NCI-H1694 treated with DMSO at 0.1 percent for 48 hours (cell line): Measurements from ENCODE around the gene GPR155.
"Not testable (repeated sequence)": the region's sequence is repeated elsewhere in the genome, so short reads cannot be mapped to it uniquely, and the experiment has no call there.

Source experiments
- DNase-seq: peaks from one replicate; lab custom pipeline; 2025; lab: John Stamatoyannopoulos, UW

Gene GPR155

DNA sequence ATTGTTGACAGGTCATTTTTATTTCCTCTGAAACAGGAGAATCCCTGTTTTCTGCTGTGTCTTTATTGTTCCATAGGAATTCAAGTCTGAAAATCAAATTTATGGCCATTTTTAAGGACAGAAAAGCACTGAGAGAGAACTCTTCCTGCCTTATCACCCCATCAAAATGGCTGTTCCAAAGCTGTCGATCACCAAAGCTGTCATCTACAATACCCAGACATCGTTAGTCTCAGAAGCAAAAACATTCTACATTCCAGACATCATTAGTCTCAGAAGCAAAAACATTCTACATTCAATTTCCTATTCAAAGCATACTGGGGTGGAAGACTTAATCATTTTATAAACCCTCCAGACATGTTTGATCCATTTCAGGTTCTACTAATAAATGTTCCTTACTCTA lies 46.9 kb downstream of the GPR155 start:
- DNase-seq = no peak

DNA sequence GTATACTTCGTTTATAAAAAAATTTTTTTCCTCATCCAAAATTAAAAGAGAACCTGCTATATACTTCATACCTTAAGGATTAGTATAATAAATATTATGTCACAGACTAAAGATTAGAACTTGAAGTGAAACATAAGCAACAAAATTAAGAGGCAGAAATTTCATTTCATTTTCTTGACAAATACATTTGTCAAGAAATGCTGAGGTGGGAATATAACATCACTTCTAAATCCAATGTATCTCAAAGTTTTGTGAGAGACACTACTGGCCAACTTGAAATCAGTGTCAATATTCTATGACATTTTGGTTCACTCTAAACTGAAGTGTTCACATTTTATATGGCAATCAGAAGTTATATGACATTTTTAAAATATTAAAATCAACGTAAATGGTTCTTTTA lies 47.5 kb downstream of the GPR155 start:
- DNase-seq = no peak

DNA sequence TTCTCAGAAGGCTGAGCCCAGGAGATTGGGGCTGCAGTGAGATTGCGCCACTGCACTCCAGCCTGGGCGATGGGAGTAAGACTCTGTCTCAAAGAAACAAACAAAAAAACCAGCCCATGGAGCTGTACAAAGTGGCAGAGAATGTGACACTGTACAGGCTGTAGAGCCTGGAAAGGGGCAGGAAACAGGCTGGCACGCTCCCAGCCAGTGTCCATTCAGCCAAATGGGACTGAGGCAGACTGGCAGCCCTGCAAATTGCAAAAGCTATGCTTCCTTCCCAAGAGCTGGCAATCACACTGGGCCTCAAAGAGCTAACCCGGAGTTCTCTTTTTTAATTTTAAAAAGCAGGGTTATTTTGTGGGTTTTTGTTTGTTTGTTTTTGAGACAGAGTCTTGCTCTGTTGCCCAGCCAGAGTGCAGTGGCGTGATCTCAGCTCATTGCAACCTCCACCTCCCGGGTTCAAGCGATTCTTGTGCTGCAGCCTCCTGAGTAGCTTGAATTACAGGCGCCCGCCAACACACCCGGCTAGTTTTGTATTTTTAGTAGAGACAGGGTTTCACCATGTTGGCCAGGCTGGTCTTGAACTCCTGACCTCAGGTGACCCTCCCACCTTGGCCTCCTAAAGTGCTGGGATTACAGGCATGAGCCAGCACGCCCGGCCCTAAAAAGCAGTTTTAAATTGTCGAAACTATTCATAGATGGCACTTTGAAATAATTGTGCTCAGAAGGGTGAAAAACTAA lies 48.5 kb downstream of the GPR155 start:
- DNase-seq = no peak

DNA sequence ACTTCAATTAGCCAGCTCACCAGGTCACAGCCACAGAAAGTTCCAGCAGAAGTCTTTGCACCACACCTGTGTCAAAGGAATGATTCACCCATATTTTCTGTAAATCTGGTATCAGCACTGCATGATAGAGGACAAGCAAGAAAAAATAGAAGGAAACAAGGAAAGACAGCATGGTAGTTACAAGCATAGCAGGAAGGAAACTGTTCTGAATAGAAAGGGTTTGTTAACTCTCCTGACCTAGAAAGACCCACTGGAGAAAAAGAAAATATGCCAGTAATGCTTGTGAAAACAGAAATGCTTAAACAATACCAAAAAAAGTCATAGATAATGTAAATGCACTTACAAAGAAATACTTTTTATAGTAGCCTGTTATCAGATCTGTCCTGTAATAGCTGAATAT lies 50.5 kb downstream of the GPR155 start:
- DNase-seq = no peak

DNA sequence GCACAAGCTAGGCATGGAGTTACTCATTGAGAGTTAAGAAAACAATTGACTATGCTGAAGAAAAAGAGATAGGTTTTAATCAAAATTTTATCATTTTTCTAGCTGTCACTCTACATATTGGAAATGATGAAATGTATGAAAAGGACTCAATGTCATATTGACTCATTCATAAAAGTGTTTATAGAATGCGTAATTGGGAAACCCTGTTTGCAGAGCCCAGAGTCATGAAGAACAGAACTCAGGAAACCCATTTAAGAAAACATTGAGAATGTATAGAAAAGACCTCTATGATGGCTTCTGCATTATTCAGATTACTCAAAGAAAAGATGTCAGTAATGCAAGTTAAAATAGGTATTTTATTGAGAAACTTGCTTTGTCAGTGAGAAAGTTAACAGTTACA lies 54.9 kb downstream of the GPR155 start:
- no peak for DNase-seq

DNA sequence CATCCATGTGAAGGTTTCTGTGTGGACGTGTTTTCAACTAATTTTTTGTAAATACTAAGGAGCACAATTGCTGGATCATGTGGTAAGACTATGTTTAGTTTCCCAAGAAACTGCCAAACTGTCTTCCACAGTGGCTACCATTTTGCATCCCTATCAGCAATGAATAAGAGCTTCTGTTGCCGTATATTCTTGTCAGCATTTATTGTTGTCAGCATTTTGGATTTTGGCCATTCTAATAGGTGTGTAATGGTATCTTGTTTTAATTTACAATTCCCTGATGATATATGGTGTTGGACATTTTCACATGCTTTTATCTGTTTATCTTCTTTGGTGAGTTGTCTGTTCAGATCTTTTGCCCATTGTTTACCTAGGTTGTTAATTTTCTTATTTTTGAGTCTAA lies 56.8 kb downstream of the GPR155 start:
- no peak for DNase-seq

DNA sequence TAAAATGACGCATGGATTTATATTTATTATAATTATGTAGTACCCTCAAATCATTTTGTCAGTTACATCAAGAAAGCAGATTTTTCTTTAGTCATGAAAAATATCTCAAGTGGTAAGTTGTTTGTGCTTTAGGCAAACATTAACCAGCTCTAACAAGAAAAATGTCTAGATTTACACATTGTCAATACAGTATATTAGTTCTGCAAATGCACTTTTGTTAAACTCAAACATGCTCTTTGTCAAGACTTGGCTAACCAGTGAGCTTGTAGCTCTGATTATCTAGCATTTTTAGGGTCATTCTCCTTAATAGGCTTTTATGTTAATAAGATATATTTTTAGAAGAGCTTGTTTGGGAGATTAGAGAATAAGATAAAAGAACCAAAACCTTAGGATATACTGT lies 58.6 kb downstream of the GPR155 start:
- no peak for DNase-seq

DNA sequence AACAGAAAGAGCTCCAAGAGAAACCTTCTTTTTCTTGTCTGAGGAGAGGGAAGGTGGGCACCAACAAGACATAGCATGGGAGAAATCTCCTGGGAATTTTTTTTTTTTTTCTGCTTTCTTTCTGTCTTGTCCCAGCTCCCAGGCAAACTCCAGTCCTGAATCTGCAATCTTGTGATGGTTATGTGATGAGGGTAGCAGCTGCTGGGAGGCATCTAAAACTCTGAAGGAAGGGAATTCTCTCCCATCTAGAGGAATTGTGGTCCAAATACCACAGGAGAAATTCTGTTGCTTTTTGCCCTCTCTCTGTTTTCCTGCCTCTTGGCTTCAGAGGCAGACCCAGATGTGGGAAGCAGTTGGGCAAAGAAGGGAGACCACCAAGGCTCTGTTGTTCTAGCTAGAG lies 74.6 kb downstream of the GPR155 start:
- no peak for DNase-seq

DNA sequence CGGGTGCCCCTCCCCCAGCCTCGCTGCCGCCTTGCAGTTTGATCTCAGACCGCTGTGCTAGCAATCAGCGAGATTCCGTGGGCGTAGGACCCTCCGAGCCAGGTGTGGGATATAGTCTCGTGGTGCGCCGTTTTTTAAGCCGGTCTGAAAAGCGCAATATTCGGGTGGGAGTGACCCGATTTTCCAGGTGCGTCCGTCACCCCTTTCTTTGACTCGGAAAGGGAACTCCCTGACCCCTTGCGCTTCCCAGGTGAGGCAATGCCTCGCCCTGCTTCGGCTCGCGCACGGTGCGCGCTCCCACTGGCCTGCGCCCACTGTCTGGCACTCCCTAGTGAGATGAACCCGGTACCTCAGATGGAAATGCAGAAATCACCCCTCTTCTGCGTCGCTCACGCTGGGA lies 76.8 kb downstream of the GPR155 start:
- DNase-seq = not testable (repeated sequence)

DNA sequence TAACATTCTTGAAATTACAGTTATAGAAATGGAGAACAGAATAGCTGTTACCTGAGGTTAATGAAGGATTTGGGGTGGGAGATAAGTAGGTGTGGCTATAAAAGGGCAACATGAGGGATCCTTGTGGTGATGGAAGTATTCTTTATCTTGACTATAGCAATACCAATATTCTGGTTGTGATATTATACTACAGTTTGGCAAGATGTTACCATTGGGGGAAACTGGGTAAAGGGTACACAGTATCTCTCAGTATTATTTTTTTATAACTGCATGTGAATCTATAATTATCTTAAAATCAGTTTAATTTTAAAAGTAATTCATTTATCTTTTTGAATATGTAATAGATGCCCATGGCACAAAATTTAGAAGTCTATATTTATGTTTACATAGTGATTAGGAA lies 83.2 kb downstream of the GPR155 start:
- no peak for DNase-seq

DNA sequence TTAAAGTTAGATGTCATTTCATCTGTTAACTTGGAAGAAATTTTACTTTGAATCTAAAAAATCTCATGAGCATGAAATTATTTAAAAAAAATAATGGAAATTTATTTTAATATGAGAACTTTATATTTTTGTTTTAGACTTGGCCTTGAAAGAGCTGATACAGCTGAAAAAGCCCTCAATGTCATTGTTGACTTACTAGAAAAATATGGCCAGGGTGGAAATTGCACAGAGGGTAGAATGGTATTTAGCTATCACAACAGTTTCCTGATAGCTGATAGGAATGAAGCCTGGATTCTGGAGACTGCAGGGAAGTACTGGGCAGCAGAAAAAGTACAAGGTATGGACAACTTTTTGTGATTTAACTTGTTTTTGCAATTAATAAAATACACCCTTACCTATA lies 86.0 kb downstream of the GPR155 start:
- no peak for DNase-seq

DNA sequence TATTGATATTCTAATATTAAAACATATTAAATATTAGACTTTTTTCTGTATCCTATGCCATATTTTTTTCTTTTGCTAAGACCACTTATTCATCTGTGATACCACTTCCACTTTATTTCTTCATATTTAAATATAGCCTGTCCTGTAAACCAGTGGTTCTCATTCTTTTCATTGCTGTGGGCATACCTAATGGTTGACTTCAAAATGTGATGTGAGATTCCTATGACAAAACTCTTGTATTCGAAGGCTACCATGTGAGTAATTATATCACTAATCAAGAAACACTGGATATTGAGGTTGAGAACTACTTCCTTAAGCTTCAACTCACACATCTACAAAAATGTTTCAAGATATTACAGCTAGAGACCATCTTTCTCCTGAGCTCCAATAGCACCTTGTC lies 87.7 kb downstream of the GPR155 start:
- no peak for DNase-seq

DNA sequence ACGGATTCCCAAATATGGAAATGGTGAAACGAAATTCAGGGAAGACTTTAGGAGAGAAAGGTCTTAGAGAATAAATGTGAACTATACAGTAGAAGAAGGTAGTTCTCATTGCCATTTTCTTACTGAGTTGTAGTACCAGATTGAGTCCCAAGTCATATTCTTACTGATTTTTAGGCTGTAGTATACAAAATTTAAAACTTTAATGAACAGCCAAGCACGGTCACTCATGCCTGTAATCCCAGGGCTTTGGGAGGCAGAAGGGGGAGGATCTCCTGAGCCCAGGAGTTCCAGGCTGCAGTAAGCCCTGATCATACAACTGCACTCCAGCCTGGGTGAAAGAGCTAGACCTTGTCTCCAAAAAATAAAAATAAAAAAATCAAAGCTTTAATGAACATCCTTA lies 89.1 kb downstream of the GPR155 start:
- no peak for DNase-seq

DNA sequence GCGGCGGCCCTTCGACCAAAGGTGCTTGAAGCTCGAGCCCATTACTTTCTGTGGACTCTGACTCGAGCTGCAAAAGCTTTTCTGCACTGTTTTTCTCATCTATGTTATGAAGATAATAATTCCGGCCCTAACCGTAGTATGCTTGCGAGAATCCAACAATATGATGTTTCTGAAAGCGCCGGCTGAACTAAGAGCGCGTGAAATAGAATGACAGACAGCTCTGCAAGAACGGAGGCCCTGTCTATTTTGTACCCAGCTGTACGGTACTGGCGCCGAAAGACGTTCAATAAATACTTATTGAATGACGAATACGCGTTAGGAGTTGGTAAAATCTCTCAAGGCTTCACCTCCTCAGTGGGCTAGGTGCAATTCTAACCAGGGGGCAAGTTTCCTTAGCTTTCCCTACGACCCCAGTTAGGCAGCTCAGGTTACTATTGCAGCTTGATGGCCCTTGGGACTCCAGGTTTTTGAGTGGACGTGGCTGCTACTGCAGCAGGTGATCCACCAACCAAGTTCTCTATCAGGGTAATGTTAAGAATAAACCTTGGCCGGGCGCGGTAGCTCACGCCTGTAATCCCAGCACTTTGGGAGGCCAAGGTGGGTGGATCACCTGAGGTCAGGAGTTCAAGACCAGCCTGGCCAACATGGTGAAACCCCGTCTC lies 90.7 kb downstream of the GPR155 start:
- DNase-seq = peak; percentile 6

DNA sequence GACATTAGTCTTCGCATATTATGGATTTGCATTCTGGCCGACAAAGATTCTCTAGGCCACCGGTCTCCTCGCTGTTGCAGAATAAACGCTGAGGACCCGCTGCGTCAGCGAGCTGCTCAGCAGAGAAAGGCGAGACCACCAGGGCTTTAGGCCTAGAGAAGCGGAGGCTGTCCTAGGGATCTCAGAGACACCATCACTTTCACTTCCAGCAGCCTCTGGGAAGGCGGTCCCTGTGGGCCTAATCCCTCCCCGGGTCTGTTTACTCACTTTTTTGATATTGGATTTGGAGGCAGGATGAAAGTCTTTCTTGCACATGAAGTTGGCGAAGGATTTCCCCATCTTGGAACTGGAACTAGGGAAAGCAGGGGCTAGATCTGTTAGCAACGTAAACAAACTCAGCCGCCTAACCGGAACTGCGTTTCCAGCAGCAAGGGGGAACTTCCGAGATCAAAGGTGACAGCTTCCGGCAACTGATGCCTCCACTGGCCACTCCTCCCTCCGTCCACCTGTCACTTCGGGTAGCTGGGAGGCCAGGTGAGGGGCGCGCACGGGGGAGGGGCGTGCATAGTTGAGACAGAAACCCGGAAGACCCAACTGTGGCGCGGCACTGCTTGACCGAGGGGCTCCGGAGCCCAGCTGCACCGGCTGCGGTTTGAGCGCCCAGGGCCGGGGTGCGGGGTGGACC lies 91.4 kb downstream of the GPR155 start, which contains the start of gene SCRN3:
TSS of gene SCRN3 (plus strand) at position 447 of the 685 bp plus-strand sequence. CDS start 2,554 bp downstream, outside the sequence.
- DNase-seq = peak; percentile 67

DNA sequence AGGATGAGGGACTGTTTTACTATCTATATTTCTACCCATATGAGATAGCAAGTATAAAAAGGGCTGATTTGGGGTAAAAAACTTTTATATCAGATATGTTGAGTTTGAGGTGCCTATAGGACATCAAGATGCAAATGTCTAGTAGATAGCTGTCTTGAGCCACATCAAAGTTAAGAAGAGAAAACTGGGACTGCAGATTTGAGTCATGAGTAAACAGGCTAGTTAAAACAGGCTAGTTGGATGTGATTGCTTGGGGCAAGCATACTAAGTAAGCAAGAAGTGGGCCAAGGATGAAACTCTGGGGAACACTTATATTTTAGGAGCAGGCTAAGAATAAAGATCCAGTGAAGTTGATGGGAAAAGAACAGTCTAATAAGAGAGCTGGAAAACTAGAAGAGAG lies 94.1 kb downstream of the GPR155 start:
- DNase-seq = no peak

DNA sequence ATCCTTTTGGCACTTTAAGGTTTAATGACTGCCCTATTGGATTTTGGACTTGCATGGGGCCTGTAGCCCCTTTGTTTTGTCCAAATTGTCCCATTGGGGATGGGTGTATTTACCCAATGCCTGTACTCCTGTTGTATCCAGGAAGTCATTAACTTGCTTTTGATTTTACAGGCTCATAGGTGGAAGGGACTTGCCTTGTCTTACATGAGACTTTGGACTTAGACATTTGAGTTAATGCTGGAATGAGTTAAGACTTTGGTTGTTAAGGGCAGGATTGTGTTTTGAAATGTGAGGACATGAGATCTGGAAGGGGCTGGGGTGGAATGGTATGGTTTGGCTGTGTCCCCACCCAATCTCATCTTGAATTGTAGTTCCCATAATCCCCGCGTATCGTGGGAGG lies 96.5 kb downstream of the GPR155 start:
- not testable (repeated sequence) for DNase-seq

DNA sequence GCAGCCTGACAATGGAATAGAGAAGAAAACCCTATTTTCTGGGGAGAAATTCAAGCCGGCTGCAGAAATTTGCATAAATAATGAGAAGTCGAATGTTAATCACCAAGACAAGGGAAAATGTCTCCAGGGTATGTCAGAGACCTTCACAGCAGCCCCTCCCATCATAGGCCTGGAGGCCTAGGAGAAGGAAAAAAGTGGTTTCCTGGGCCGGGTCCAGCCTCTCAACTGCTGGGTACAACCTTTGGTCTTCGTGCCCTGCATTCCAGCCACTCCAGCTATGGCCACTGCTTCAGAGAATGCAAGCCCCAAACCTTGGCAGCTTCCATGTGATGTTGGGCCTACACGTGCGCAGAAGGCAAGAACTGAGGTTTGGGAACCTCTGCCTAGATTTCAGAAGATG lies 97.3 kb downstream of the GPR155 start:
- DNase-seq = no peak

DNA sequence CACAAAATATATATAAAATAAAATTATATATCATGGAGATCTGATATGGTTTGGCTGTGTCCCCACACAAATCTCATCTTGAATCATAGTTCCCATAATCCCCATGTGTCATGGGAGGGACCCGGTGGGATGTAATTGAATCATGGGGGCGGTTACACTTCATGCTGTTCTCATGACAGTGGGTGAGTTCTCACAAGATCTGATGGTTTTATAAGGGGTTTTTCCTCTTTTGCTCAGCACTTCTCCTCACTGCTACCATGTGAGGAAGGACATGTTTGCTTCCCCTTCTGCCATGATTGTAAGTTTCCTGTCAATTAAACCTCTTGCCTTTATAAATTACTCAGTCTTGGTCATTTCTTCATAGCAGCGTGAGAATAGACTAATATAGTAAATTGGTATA lies 98.1 kb downstream of the GPR155 start:
- not testable (repeated sequence) for DNase-seq

DNA sequence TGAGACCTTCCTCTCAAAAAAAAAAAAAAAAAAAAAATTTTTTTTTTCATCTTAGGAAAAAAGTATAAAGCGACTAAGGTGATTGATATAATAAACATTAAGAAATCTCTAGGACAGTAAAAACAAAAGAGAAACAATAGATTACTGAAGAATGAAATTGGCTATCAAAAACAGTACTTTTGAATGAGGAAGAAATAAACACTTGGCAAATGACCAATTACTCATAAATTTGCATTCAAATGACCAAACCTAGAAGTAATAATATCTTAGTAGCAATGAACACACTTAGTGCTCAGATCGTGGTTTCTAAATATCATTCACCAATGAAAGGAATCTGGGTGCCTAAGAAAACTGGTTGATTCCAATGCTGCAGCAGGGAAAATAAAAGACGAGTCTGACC lies 101.6 kb downstream of the GPR155 start:
- no peak for DNase-seq

DNA sequence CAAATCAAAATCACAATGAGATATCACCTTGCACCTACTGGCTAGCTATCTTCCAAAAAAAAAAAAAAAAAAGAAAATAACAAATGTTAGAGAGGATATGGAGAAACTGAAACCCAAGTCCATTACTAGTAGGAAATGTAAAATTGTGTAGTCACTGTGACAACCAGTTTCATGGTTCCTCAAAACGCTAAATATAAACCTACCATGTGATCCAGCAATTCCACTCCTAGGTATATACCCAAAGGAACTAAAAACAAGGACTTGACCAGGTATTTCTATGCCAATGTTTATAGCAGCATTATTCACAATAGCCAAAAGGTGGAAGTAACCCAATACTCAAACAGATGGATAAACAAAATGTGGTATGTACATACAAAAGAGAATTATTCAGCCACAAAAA lies 103.0 kb downstream of the GPR155 start:
- DNase-seq = no peak
